Stimulated activated CD8-positive, alpha-beta memory T cell treated with anti-CD3 and anti-CD28 coated beads, Interleukin-4, amount 100 ng/mL, for 24 hours (primary cell): ENCODE results near the gene KREMEN1.
A peak's percentile ranks its signal among the peaks of the same experiment; 100 is the strongest.

ENCODE experiments used
- DNase-seq: peaks from one replicate; pipeline ENCODE4 v3.0.0-alpha.2; 2020; ENCODE audit warnings: low read depth

Gene KREMEN1

DNA sequence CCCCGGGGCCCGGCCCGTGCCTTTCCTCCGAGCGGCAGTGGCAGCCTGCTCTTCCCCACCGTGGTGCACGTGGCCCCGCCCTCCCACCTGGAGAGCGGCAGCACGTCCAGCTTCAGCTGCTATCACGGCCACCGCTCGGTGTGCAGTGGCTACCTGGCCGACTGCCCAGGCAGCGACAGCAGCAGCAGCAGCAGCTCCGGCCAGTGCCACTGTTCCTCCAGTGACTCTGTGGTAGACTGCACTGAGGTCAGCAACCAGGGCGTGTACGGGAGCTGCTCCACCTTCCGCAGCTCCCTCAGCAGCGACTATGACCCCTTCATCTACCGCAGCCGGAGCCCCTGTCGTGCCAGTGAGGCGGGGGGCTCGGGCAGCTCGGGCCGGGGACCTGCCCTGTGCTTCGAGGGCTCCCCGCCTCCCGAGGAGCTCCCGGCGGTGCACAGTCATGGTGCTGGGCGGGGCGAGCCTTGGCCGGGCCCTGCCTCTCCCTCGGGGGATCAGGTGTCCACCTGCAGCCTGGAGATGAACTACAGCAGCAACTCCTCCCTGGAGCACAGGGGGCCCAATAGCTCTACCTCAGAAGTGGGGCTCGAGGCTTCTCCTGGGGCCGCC lies 23.1 kb upstream of the KREMEN1 start:
- DNase-seq = no peak

DNA sequence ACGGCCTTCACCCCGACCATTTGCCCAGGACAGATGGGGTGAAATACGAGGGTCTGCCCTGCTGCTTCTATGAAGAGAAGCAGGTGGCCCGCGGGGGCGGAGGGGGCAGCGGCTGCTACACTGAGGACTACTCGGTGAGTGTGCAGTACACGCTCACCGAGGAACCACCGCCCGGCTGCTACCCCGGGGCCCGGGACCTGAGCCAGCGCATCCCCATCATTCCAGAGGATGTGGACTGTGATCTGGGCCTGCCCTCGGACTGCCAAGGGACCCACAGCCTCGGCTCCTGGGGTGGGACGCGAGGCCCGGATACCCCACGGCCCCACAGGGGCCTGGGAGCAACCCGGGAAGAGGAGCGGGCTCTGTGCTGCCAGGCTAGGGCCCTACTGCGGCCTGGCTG lies 22.4 kb upstream of the KREMEN1 start:
- no peak for DNase-seq

DNA sequence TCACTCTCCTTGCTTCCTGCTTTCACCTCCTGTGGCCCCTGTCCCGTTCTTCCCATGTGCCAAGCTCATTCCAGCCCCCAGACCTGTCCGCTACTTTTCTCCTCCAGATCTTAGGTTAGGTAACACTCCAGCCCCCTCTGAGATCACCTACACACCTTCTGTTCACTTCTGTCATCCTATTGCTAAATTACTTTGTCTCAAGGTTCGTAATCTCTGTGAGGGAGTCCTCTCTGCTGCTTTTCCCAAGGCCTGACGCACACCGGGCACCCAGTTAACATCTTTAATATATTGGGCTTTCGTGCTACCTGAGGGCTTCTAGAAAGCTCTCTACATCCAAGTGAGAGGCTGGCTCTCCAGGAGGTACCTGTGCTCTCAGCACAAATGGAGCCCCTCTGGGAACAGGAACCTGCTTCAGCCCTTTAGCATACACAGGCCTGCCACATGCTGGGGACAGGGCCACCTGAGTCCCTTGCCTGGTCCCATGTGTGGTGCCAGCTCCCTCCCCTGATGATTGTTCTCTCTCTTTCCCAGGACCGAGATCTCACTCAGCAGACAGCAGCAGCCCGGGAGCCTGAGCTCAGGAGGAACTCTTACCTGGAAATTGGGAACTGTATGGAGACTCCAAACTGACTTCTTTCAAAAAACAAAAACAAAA lies 19.7 kb upstream of the KREMEN1 start:
- DNase-seq = no peak

DNA sequence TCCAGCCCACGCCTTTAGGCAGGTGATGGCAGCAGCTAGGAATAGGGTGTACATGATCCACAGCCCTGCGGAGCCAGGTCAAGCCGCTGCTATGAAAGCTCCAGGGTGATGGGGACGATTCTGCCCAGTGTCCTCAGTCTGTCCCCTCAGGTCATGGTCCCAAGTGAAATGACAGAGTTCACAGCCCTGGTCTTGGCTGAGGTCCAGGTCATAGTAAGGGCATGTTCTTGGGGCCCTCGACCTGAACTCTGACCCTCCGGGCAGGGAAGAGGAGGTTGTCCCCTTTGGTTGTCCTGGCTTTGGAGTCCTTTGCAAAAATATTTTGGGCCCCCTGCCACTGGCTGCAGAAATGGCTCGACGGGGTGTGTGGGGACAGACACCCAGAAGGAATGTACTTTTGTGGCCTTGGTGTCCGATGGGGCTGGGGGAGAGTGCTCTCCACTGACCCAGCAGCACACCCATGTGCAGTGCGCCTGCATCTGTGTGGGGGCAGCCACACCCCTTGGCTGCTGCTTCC lies 18.5 kb upstream of the KREMEN1 start:
- DNase-seq = no peak

DNA sequence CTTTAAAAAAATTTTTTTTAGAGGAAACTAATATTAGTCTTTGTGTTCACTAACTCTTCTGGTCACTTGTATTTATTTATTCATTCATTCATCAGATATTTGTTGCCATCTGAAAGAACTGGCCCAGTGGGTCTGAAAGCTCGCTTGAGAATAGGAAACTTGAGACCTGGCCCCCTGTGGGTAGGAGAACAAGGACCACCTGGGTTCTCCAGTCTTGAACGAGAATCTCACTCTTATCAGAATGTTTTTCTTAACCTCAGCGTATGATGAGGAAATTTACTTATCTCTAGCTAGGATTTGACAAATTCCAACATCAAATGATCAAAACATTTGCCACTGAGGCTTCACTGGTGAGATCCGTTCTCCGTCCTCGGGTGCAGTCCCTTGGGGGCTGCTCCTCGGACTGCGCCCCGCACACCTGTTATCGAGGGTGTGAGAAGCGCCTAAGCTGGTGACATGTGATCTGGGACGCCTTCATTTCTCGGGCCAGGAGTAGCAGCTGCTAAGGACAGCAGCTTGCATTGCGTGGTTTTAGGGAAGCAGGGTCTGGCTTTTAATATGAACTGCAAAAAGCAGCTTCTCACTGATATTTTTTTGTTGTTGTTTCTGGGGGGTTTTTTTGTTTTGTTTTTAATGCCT lies 17.5 kb upstream of the KREMEN1 start:
- DNase-seq = no peak

DNA sequence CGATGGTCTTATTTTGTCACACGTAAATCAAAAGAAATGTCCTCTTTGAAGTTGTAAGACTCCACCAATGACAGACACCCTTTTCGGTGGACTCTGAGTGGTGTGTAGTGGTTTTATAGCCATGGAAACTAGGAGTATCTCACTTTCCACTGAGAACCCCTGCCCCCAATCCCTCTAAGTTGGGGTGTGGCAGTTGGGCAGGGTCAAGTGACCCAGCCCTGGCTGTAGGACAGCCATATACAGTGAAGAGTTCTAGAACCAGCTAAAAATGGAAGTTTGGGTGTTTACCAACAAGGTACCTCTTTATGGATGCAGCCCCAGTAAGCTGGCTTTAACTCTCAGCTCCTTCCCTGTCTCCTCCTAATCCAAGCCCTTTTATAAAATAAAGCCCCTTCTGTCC lies 16.4 kb upstream of the KREMEN1 start:
- no peak for DNase-seq

DNA sequence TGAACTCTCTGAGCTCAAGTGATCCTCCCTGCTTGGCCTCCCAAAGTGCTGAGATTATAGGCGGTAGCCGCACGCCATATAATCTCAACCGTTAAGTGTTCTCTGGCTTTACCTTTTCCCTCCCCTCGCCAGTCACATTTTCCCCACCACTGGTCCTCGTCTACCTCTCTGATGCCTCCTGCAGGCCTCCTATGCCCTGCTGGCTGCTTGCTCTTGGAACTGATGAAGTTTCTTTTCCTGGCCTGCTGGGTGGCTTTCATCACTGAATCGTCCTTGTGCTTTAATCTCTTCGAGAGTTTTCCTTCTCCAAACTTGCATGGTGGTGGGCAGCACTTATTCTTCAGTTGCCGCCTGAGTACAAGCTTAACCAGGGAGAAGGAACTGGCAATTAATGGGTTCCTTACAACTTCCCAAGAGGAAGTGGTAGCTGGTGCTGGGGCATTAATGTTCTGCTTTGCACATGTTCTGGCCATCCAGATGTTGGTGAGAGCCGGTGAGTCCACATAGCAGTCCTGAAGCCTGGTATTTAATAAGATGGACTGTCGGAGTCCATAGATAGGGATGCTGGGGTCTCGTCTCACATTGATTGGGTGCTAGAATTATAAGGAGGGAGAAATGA lies 12.5 kb upstream of the KREMEN1 start:
- no peak for DNase-seq

DNA sequence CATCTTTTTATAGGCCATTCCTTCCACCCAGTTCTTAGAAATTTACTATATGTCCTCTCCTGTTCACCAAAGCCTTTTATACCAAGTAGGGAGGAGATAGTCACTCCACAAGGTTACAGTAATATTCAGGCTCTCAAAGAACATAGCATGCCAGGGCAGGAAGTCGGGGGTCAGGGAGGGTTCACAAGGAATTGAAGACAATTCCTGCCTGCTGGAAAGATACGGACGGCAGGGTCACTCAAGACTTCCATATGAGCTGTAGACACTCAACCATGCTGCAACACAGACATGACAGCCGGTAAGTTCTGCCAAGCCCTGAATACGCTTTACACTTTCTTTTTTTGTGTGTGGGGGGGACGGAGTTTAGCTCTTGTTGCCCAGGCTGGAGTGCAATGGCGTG lies 11.9 kb upstream of the KREMEN1 start:
- DNase-seq = no peak

DNA sequence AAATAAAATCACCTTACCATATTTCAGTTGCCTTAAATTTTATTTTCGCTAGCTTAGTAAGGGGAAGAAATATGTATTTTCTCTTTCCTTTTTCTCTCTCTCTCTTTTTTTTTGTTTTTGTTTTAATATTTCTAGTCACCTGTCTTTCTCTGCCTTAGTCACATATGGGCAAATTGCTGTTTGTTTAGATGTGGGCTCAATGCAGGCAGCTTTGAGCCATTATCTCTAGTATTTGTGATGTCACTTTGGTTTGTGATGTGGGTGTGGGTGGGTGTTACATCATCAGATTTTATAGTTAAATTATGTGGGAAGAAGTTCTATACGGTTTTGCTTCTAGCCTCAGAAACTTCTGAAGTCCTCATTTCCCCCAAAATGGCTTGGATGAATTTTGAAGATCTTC lies 11.1 kb upstream of the KREMEN1 start, which contains the start of gene C22orf31:
Gene C22orf31 (minus strand): TSS at position 59 of the 400 bp plus-strand sequence. CDS start 39 bp downstream, at position 20.
- no peak for DNase-seq

DNA sequence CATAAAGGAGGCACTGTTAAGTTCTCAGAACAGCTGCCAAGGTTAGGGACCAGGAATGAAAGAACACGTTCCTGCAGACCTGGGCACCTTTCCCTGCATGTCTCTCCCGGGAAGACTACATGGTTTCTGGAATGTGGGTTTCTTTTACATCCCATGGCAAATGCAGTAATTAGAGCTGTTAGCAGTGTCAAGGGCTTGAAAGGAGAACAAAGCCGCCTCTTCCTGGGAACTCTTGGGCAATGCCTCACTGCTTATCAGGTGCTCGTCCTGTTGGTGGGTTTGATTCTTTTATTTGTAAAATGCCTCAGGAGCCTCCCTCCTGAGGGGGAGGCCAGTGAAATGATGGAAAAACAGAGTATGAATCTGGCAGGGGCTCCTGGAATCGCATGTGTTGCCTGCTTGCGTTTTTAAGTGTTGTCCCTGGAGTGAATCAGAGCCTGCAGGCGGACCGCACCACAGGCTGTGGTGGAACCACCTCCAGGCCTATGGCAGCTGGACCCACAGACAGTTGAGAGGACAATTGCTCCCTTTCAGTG lies 10.5 kb upstream of the KREMEN1 start:
- no peak for DNase-seq

DNA sequence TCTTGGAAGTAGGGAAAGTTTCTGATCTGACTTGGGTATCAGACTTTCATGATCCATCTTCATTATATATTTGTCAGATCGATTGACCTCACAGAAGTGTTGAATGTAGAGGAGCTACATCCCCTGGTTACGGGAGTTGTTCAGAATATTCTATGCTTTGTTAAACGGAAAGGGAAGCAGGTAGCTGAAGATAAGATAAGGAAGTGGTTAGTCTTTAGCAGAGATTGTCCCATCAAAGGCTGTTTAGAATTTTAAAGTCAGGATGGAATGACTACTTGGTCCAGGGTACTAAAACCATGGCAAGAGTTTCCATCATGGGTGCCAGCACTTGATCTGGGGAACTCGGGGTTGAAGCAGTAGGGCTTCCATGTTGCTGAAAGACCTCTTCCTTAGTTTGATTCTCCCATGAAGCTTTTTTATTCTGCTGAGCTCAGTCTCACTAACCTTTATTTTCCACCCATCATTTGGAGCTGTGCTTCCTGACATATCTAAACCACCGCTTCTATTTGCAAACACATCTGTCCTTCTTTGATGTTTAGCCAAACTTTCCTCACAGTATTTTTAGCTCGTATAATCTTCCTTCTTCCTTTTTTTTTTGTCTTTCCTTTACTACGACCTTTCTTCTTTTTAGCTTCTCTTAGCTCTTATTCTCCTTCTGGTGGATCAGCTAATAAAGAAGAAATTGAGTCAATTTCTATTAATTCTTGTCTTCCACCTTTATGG lies 7.2 kb upstream of the KREMEN1 start:
- no peak for DNase-seq

DNA sequence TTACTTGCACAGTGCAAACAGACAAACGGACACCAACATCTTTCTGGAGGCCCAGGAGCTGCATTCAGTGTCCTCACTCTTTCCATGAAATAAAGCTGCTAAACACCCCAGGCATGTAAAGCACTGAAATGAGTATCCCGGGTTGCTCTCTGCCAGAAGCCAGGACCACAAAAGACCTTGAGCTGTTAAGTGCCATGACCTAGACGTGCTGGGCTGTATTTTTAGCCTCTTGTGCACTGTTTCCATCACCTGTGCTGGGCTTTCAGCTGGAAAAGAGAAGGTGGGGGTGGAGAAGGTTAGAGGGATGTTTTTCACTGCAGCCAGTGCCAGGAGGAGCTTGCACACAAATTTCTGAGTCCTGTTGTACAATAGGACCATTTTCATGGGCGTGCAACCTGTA lies 3.4 kb upstream of the KREMEN1 start:
- no peak for DNase-seq

DNA sequence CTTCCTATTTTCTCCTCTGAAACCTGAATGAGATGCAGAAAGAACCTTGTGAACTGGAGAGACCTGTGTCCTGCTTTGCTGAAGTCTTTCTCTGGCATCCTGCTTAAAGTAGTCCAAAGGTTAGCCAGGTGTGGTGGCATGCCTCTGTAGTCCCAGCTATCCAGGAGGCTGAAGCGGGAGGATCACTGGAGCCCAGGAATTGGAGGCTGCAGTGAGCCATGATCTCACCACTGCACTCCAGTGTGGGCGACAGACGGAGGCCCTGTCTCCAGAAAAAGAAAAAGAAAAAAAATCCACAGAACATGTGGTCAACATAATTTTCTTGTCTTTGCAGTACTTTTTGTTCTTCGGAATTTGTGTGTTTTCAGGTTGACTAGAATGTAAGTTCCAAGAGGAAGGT lies 2.3 kb upstream of the KREMEN1 start:
- no peak for DNase-seq

DNA sequence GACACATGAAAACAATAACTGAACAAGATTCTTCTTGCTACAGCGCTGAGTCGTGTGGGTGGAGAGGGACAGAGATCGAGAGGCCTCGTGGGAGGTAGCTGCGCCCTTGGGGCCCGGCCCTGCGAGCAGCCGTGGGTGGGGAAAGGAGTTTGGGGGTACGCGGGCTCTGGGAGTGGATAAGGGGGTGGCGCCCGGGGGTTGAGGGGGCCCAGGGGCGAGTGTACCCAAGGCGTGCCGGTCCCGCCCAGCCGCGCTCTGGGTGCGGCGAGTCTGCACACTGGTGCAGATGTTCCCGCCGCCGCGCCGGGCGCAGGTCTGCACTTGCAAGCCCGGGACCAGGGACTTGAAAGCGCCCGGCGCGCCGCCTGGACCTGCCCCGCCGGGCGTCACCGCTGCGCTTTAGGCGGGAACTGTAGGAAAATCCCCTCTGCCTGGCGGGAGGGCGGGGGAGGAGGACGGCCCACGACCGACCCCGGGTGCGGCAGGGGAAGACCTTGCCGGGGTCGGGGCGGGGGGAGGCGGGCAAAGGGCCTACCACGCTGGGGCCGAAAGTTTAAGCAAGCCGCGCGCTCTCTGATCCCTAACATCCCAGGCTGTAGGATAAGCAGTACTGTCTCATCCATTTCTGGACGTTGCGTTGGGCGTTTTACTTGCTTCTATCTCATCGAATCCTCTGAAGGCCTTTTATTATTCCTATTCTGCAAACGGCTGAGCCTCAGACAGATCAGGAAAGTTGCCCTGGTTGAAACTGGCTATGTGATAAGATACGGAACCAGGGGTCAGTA lies 1.4 kb upstream of the KREMEN1 start:
- DNase-seq = no peak

DNA sequence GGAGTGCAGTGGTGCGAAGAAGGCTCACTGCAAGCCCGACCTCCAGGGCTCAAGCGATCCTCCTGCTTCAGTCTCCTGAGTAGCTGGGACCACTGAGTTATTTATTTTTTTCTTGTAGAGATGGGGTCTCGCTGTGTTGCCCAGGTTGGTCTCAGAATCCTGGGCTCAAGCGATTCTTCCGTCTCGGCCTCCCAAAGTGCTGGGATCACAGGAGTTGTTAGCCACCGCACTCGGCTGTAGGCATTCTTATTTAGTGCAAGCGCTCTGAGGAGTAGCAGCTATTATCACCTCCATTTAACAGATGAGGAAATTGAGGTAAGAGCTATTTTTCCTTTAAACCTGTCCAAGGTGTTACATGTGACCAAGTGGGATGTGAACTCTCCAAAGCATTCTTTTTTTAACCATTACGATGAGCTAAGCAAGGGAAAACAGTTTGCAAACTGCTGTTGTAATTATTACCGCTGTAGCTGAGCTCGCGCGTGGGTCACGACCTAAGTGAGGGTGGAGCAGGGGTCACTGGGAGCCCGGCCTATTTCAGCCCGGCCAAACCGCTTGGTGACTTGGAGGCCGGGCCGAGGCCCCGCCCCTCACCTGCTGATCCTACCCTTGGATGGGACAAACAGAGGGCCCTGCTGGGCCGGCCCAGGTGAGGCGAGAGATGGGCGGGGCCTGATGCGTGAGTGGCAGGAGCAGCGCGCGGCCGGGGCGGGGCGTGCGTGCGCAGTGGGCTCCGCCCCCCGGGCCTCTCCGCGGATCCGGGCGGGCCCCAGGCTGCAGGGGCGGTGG lies 449 bp upstream of the KREMEN1 start:
- peak; percentile 62 for DNase-seq

DNA sequence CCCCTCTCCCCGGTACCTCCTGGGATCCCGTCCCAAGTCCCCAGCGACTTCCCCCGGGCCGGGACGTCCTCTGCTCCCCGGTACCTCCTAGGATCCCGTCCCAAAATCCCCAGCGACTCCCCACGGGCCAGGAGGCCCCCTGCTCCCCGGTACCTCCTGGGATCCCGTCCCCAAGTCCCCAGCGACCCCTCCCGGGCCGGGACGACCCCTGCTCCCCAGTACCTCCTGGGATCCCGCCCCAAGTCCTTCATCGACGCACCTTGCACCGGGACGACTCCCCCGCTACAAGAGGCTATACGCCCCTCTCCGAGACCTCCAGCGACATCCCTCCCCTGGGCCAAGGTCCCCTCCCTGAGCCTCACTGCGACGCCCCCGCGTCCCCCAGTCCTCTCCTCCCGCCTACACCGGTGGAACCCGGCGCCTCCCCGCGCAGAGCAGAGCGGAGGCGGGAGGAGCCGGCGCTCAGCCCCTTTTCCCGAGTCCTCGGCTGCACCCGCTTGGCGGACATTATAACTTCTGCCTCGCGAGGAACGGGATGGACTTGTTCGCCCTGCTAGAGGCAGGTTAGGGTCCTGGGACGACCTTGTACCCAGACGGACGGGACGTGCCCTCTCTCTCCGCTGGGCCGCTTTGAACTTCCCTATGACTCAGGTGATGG lies 912 bp downstream of the KREMEN1 start:
- DNase-seq = no peak

DNA sequence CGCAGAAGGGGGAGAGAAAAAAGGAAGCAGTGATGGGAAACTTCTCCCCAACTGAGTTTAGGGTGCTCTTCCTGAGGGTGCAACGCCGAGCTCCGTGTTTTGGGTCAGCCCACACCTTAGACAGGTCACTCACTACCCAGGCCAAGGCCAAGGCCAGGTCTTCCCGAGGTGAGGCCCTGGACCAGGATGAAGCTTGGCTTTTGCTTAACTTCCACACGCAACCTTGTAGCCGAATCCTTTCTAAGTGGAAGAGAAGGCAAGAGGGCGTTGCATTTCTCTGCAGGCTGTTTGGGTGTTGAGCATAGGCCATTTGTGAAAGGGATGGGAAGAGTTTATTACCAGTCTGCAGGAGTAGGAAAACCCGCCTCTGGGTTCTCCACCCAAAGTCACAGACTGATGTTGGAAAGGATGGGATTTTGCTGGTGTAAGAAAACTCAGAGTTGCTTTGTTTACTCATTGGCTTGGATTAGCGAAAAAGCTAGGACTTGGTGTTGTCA lies 1.5 kb downstream of the KREMEN1 start:
- no peak for DNase-seq

DNA sequence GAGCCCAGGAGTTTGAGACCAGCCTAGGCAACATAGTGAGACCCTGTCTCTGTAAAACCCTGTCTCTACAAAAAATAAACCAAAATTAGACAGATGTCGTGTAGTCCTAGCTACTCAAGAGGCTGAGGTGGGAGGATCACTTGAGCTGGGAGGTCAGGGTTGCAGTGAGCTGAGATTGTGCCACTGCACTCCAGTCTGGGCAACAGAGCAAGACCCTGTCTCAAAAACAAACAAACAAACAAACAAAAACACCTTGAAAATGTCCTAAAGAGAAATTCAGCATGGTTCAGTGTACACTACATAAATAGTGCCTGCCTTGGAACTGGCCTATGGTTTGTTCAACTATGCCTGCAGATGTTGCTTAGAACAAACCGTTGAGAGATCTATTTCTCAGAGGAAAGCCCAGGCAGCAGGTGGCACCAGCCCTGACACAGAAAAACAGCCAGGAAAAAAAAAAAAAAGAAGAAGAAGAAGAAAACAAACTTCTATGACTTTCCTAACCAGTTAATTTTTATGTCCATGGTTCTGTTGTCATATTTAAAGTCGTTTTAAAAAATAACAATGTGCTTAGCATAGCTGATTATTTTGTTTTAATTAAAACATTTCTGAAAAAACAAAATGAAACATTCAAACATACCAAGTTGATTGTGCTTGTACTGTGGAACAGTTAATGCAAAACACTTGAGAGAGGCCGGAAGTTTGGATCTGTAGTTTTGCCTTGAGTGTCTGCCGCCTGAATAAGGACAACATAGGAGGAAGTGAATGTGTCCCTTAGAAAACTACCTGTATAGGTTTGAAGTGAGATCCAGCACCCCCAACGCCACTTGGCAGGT lies 5.4 kb downstream of the KREMEN1 start:
- DNase-seq = no peak

DNA sequence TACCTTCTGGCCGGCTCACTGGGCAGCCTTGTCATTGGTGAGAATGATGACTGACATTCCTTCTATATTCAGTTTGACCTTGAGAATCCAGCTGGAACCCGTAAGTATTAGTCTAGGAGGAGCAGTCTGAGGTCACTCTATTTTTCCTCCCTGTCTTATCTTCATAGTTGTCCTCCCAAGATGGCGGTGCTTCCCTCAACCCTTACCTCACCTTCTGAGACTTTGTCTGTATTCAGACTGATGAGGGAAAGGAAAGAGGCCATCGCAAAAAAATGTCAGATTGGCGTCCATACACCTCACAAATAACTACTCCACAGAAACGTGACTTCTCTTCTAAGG lies 6.0 kb downstream of the KREMEN1 start:
- DNase-seq = no peak
